Measurements from ENCODE around the gene GOLGA1. TPM values are rescaled to one million over a fixed set of nuclear protein-coding genes. Genes with fewer than 3 reads are reported as not detected.

GOLGA1 gene
- total and polyA plus RNA-seq, 10 of the 15 experiments (the other 5 are each of a cell fraction or from before 2014, with no cell fraction given), result 2.9 to 14.1 (median 8.1) TPM

- Histone ChIP-seq H3K9ac (ENCODE audit: control insufficient read depth, insufficient read depth, low read length) (no peak overlapping the region), H3K9me3 (replicated peaks; ENCODE audit: control insufficient read depth, insufficient read depth, low read length) (no peaks in the 10 kb centered on the region), H3K4me1 (ENCODE audit: control insufficient read depth, insufficient read depth, low read length) (peaks cover 8% of the 10 kb centered on the region), H3K27me3 (replicated peaks in 1 of 2; ENCODE audit: control insufficient read depth in 2 of 2, insufficient read depth in 2 of 2, low read length in 1 of 2) (no peaks in the 10 kb centered on the region), H4K20me1 (ENCODE audit: control insufficient read depth, insufficient read depth) (no peaks in the 10 kb centered on the region; the same call in none of the 2 replicates), H3K27ac (ENCODE audit: control insufficient read depth, insufficient read depth) (no peak overlapping the region), H3K4me3 (no peak overlapping the region), H3K79me2 (ENCODE audit: control insufficient read depth, insufficient read depth, low read length) (peaks cover 19% of the 10 kb centered on the region), H2AFZ (ENCODE audit: control insufficient read depth, low read depth, low read length) (no peak overlapping the region), H3K4me2 (ENCODE audit: control insufficient read depth, insufficient read depth) (no peak overlapping the region), H3K36me3 (ENCODE audit: control insufficient read depth in 2 of 2, insufficient read depth in 2 of 2, low read length in 1 of 2) (peaks cover 31 to 37% of the 10 kb centered on the region in 2 experiments)
- CTCF ChIA-PET, result interaction anchor here (1.7 kb wide), 2 partner anchors 15 to 27 kb away, joined by 3 to 5 read pairs; no protein-coding TSS in a partner anchor
- FAIRE-seq (no peak), DNase-seq (ENCODE audit: low read depth, low spot score) (no peak), ATAC-seq (no peak)
- 95% methylated on average over 10 of the region's 10 CpGs for WGBS (ENCODE audit: insufficient coverage, insufficient replicate concordance, low lambda C conversion rate, missing lambda C conversion rate)
- RAD21 ChIA-PET (ENCODE audit: unreplicated experiment), result interaction anchor here (1.6 kb wide), 1 partner anchor 266 kb away, joined by 4 read pairs; no protein-coding TSS in a partner anchor
- SMC1A ChIA-PET (ENCODE audit: uncharacterized antibody, unreplicated experiment), result interaction anchor here (0.6 to 1.6 kb wide), 2 partner anchors 17 to 61 kb away, joined by 3 to 4 read pairs; partner anchors contain the start of genes ARPC5L and RPL35
- peak; percentile 44 for TF ChIP-seq POLR2A (IDR thresholded peaks at IDR 0.05; ENCODE audit: low read depth, low read length)
- no peak for TF ChIP-seq ZSCAN29 (IDR thresholded peaks at IDR 0.05)
- POLR2A ChIA-PET, result interaction anchor here (0.6 to 1.2 kb wide), 2 partner anchors 12 to 735 kb away, joined by 4 to 5 read pairs; no protein-coding TSS in a partner anchor
- intact Hi-C loops (cut with micrococcal nuclease; ENCODE audit: unreplicated experiment) (no loop called here), in situ Hi-C loops (cut with MboI) (no loop called here)
- no TSS peak for BruUV-seq (replicated peaks)
These were observed 61.7 kb downstream of the GOLGA1 start for GRCh38 chr9:124879226-124879625.

GRCh38 chr9:124878518-124878917 lies 62.4 kb downstream of the GOLGA1 start:
- in situ Hi-C loops (cut with MboI), result no loop called here
- peaks cover 11% of the 10 kb centered on the region for H3K4me1 ChIP-seq (ENCODE audit: control insufficient read depth, insufficient read depth, low read length)
- H3K79me2 ChIP-seq (ENCODE audit: control insufficient read depth, insufficient read depth, low read length), result peaks cover 26% of the 10 kb centered on the region
- H3K36me3 ChIP-seq (ENCODE audit: control insufficient read depth in 2 of 2, insufficient read depth in 2 of 2, low read length in 1 of 2), result peaks cover 37 to 44% of the 10 kb centered on the region in 2 experiments
- SMC1A ChIA-PET (ENCODE audit: uncharacterized antibody, unreplicated experiment), result interaction anchor here (2.0 kb wide), 1 partner anchor 15 kb away, joined by 6 read pairs; no protein-coding TSS in a partner anchor
- intact Hi-C loops (cut with micrococcal nuclease; ENCODE audit: unreplicated experiment), result no loop called here
- no peak for FAIRE-seq
- H3K4me2 ChIP-seq (ENCODE audit: control insufficient read depth, insufficient read depth), result no peak overlapping the region
- no peak for ATAC-seq
- no peak for DNase-seq (ENCODE audit: low read depth, low spot score)
- H2AFZ ChIP-seq (ENCODE audit: control insufficient read depth, low read depth, low read length), result no peak overlapping the region
- H3K9ac ChIP-seq (ENCODE audit: control insufficient read depth, insufficient read depth, low read length), result no peak overlapping the region
- TF ChIP-seq SKIL (IDR thresholded peaks at IDR 0.05; ENCODE audit: low read depth, poor library complexity, severe bottlenecking), result no peak
- peak; percentile 62 for TF ChIP-seq POLR2A (IDR thresholded peaks at IDR 0.05; ENCODE audit: low read depth, low read length)
- no peak for TF ChIP-seq BACH1 (IDR thresholded peaks at IDR 0.05; ENCODE audit: borderline replicate concordance)
- TF ChIP-seq POLR2AphosphoS5 (IDR thresholded peaks at IDR 0.05; ENCODE audit: low read length), result peak; percentile 49; the same call in 1 of the 2 replicates
- TF ChIP-seq RELA (IDR thresholded peaks at IDR 0.05; ENCODE audit: borderline replicate concordance, partially characterized antibody), result no peak
- CTCF ChIA-PET, result interaction anchor here (0.8 to 1.9 kb wide), 4 partner anchors 26 to 112 kb away, joined by 3 to 5 read pairs (median 4); no protein-coding TSS in a partner anchor
- BruUV-seq (replicated peaks), result TSS peak; percentile 72
- H3K27me3 ChIP-seq (replicated peaks in 1 of 2; ENCODE audit: control insufficient read depth in 2 of 2, insufficient read depth in 2 of 2, low read length in 1 of 2), result no peaks in the 10 kb centered on the region
- H3K27ac ChIP-seq (ENCODE audit: control insufficient read depth, insufficient read depth), result no peak overlapping the region
- WGBS (ENCODE audit: insufficient coverage, insufficient replicate concordance, low lambda C conversion rate, missing lambda C conversion rate), result 91% methylated on average over 6 of the region's 6 CpGs
- POLR2A ChIA-PET, result interaction anchor here (1.2 to 1.5 kb wide), 2 partner anchors 11 to 16 kb away, joined by 4 to 5 read pairs; partner anchors contain the start of genes ARPC5L and RPL35
- no peak overlapping the region for H3K4me3 ChIP-seq
- H3K9me3 ChIP-seq (replicated peaks; ENCODE audit: control insufficient read depth, insufficient read depth, low read length), result no peaks in the 10 kb centered on the region
- H4K20me1 ChIP-seq (ENCODE audit: control insufficient read depth, insufficient read depth), result peaks cover 5% of the 10 kb centered on the region
- RAD21 ChIA-PET (ENCODE audit: unreplicated experiment), result interaction anchor here (1.3 to 1.6 kb wide), 3 partner anchors 61 to 267 kb away, joined by 4 read pairs; no protein-coding TSS in a partner anchor
